ENCODE measurements around the gene DOCK11. TPM values are rescaled to one million over a fixed set of nuclear protein-coding genes. Genes with fewer than 3 reads are reported as not detected.

The DOCK11 gene
- total and polyA plus RNA-seq, 2 donors (not counting 1 experiment from before 2014, with no cell fraction given): 31.0 to 83.5 TPM

GRCh38 chrX:118596390-118596789 is 100.8 kb downstream of the DOCK11 start:
- TF ChIP-seq, protein P1, sequence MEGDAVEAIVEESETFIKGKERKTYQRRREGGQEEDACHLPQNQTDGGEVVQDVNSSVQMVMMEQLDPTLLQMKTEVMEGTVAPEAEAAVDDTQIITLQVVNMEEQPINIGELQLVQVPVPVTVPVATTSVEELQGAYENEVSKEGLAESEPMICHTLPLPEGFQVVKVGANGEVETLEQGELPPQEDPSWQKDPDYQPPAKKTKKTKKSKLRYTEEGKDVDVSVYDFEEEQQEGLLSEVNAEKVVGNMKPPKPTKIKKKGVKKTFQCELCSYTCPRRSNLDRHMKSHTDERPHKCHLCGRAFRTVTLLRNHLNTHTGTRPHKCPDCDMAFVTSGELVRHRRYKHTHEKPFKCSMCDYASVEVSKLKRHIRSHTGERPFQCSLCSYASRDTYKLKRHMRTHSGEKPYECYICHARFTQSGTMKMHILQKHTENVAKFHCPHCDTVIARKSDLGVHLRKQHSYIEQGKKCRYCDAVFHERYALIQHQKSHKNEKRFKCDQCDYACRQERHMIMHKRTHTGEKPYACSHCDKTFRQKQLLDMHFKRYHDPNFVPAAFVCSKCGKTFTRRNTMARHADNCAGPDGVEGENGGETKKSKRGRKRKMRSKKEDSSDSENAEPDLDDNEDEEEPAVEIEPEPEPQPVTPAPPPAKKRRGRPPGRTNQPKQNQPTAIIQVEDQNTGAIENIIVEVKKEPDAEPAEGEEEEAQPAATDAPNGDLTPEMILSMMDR (IDR thresholded peaks at IDR 0.05): no peak
- TF ChIP-seq EZH2 (IDR thresholded peaks at IDR 0.05; ENCODE audit: borderline replicate concordance, insufficient read depth, low read depth, low read length, poor library complexity, severe bottlenecking): no peak
- Histone ChIP-seq H4K20me1 (ENCODE audit: control insufficient read depth, insufficient read depth, low read length, poor library complexity, severe bottlenecking) (no peaks in the 10 kb centered on the region), H2AFZ (ENCODE audit: insufficient read depth, low read depth, low read length, poor library complexity, severe bottlenecking) (no peak overlapping the region), H3K9ac (ENCODE audit: low read length) (no peak overlapping the region), H3K4me2 (replicated peaks; ENCODE audit: low read depth, low read length, poor library complexity, severe bottlenecking) (no peak overlapping the region), H3K36me3 (replicated peaks in 1 of 2; ENCODE audit: control extremely low read depth in 1 of 2, control insufficient read depth in 1 of 2, extremely low read depth in 1 of 2, insufficient read depth in 2 of 2, low read length in 1 of 2) (peaks cover 0 to 48% of the 10 kb centered on the region in 2 experiments), H3K79me2 (ENCODE audit: control insufficient read depth, insufficient read depth, low read length) (no peaks in the 10 kb centered on the region), H3K9me3 (ENCODE audit: control extremely low read depth in 1 of 3, control insufficient read depth in 2 of 3, insufficient read depth in 1 of 3, low read length in 2 of 3) (no peaks in the 10 kb centered on the region), H3K27ac (ENCODE audit: low read length in 2 of 2) (no peak overlapping the region), H3K27me3 (replicated peaks in 1 of 4; ENCODE audit: control extremely low read depth in 1 of 4, control insufficient read depth in 3 of 4, insufficient read depth in 4 of 4, low read length in 3 of 4) (no peaks in the 10 kb centered on the region), H3K4me3 (ENCODE audit: control extremely low read depth in 1 of 5, extremely low read depth in 1 of 5, insufficient read depth in 1 of 5, low read depth in 2 of 5, low read length in 4 of 5) (no peak overlapping the region), H3K4me1 (ENCODE audit: control insufficient read depth in 2 of 2, insufficient read depth in 2 of 2, low read length in 2 of 2) (no peaks in the 10 kb centered on the region)
- Mint-ChIP-seq H3K4me3 (no peak overlapping the region), H3K4me1 (peaks cover 11% of the 10 kb centered on the region), H3K27ac (peak overlapping the region; percentile 41), H3K27me3 (no peaks in the 10 kb centered on the region), H3K9me3 (ENCODE audit: insufficient read depth) (no peaks in the 10 kb centered on the region)
- CTCF ChIA-PET: no interaction called here
- POLR2A ChIA-PET: no interaction called here
- no peak for DNase-seq
- ATAC-seq (ENCODE audit: low read depth): no peak
- intact Hi-C loops (cut with micrococcal nuclease): no loop called here

DNA sequence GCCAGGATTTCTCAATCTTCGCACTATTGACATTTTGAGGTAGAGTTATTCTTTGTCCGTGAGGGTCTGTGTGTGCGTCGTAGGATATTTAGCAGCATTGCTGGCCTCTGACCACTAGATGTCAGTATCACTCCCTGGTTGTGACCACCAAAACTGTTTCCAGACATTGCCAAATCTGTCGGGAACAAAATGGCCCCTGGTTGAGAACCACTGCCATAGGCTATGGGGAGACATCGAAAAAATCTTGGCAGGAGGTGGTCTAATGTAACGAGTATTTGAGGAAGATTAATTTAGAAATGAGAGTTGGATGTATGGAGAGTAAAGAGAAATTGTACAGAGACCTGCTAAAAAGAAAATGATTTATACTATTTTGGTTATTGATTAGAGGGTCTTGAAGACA is 108.4 kb downstream of the DOCK11 start:
- Histone ChIP-seq H2AFZ (ENCODE audit: insufficient read depth, low read depth, low read length, poor library complexity, severe bottlenecking) (peak overlapping the region; percentile 5), H3K27me3 (replicated peaks in 1 of 4; ENCODE audit: control extremely low read depth in 1 of 4, control insufficient read depth in 3 of 4, insufficient read depth in 4 of 4, low read length in 3 of 4) (no peaks in the 10 kb centered on the region), H3K4me2 (replicated peaks; ENCODE audit: low read depth, low read length, poor library complexity, severe bottlenecking) (no peak overlapping the region), H3K4me3 (ENCODE audit: control extremely low read depth in 1 of 5, extremely low read depth in 1 of 5, insufficient read depth in 1 of 5, low read depth in 2 of 5, low read length in 4 of 5) (no peak overlapping the region), H3K9me3 (ENCODE audit: control extremely low read depth in 1 of 3, control insufficient read depth in 2 of 3, insufficient read depth in 1 of 3, low read length in 2 of 3) (no peaks in the 10 kb centered on the region), H3K27ac (ENCODE audit: low read length in 2 of 2) (no peak overlapping the region), H4K20me1 (ENCODE audit: control insufficient read depth, insufficient read depth, low read length, poor library complexity, severe bottlenecking) (no peaks in the 10 kb centered on the region), H3K9ac (ENCODE audit: low read length) (no peak overlapping the region), H3K79me2 (ENCODE audit: control insufficient read depth, insufficient read depth, low read length) (peaks cover 9% of the 10 kb centered on the region), H3K4me1 (ENCODE audit: control insufficient read depth in 2 of 2, insufficient read depth in 2 of 2, low read length in 2 of 2) (no peaks in the 10 kb centered on the region), H3K36me3 (replicated peaks in 1 of 2; ENCODE audit: control extremely low read depth in 1 of 2, control insufficient read depth in 1 of 2, extremely low read depth in 1 of 2, insufficient read depth in 2 of 2, low read length in 1 of 2) (peaks cover 7 to 53% of the 10 kb centered on the region in 2 experiments)
- Mint-ChIP-seq H3K4me3 (no peak overlapping the region), H3K9me3 (ENCODE audit: insufficient read depth) (no peaks in the 10 kb centered on the region), H3K27me3 (no peaks in the 10 kb centered on the region), H3K27ac (peak overlapping the region; percentile 75), H3K4me1 (peaks cover 4% of the 10 kb centered on the region)
- intact Hi-C loops (cut with micrococcal nuclease): loop anchor here (1.0 to 10.0 kb wide), 2 partner anchors 109 to 203 kb away; partner anchors contain the start of gene DOCK11
- WGBS (ENCODE audit: insufficient coverage): 60% methylated on average over 1 of the region's 7 CpGs
- ATAC-seq (ENCODE audit: low read depth) (peak; percentile 51), DNase-seq (peak; percentile 61)
- ChIA-PET POLR2A (no interaction called here), CTCF (interaction anchor here (1.0 kb wide), 1 partner anchor 148 kb away, joined by 5 read pairs; no protein-coding TSS in a partner anchor)
- TF ChIP-seq, protein P1 (IDR thresholded peaks at IDR 0.05): peak; percentile 75
- no peak for TF ChIP-seq EZH2 (IDR thresholded peaks at IDR 0.05; ENCODE audit: borderline replicate concordance, insufficient read depth, low read depth, low read length, poor library complexity, severe bottlenecking)
